Fibroblast of villous mesenchyme (primary cell): ENCODE data around the gene UPK2. TPM values are rescaled to one million over a fixed set of nuclear protein-coding genes. Genes with fewer than 3 reads are reported as not detected.

Experiments used
- DNase-seq: peaks from one replicate; pipeline ENCODE4 v3.0.0-alpha.2; 2010; ENCODE audit warnings: low read depth
- H3K4me3 ChIP-seq: 2 replicates; pipeline ENCODE4 v1.5.1; 2011; ENCODE audit warnings: low read depth, mild to moderate bottlenecking, low read length
- small RNA-seq: library from RNA; depleted of rRNA; stranded (forward); fragments of <200 nt; gene quantifications from one replicate; pipeline ENCODE3, GENCODE V24; 2012
- total RNA-seq: library from RNA; depleted of rRNA; stranded (reverse); fragments of >200 nt; gene quantifications from 2 replicates; pipeline ENCODE4 v1.2.3, GENCODE V29; 2012
- TF ChIP-seq, protein P1 (sequence below): IDR thresholded peaks from 2 replicates; pipeline ENCODE4 v1.5.1; 2012; ENCODE audit warnings: low read depth, mild to moderate bottlenecking, low read length; ENCODE audit not compliant: insufficient read depth

Gene UPK2
- total RNA-seq, 1 donor, result not detected

DNA sequence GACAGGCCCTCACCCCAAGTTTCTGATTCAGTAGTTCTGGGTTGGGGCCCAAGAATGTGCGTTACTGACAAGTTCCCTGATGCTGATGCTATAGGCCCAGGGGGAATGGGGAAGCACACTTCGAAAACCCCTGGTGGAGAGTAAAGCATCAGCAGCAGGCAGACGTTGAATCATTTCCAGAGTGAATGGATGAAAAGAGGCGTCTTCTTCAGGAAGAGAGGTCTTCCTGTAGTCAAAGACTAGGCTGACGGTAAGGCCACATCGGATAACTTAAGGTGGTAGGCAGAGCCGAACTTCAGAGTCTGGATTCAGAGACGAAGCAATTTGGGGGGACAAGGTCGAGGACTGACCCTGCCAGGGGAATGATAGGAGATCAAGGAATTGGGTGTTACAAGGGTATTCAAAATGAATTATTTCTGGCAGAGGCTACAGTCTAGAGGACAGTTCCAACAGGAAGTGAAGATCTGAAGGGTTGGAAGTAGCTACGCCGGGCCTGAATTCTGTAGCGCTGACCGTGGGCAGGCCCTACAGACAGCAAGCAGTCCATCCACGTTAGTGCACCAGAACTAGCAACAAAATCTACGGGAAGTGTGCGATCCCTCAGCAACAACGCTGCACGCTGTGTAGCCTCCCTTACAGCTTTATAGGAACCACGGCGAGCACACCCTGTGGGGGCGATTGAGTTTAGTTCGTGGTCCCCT is 41.0 kb downstream of the UPK2 start:
- peak overlapping the region; percentile 89 for H3K4me3 ChIP-seq
- TF ChIP-seq, protein P1, sequence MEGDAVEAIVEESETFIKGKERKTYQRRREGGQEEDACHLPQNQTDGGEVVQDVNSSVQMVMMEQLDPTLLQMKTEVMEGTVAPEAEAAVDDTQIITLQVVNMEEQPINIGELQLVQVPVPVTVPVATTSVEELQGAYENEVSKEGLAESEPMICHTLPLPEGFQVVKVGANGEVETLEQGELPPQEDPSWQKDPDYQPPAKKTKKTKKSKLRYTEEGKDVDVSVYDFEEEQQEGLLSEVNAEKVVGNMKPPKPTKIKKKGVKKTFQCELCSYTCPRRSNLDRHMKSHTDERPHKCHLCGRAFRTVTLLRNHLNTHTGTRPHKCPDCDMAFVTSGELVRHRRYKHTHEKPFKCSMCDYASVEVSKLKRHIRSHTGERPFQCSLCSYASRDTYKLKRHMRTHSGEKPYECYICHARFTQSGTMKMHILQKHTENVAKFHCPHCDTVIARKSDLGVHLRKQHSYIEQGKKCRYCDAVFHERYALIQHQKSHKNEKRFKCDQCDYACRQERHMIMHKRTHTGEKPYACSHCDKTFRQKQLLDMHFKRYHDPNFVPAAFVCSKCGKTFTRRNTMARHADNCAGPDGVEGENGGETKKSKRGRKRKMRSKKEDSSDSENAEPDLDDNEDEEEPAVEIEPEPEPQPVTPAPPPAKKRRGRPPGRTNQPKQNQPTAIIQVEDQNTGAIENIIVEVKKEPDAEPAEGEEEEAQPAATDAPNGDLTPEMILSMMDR, result peak; percentile 13
- no peak for DNase-seq

DNA sequence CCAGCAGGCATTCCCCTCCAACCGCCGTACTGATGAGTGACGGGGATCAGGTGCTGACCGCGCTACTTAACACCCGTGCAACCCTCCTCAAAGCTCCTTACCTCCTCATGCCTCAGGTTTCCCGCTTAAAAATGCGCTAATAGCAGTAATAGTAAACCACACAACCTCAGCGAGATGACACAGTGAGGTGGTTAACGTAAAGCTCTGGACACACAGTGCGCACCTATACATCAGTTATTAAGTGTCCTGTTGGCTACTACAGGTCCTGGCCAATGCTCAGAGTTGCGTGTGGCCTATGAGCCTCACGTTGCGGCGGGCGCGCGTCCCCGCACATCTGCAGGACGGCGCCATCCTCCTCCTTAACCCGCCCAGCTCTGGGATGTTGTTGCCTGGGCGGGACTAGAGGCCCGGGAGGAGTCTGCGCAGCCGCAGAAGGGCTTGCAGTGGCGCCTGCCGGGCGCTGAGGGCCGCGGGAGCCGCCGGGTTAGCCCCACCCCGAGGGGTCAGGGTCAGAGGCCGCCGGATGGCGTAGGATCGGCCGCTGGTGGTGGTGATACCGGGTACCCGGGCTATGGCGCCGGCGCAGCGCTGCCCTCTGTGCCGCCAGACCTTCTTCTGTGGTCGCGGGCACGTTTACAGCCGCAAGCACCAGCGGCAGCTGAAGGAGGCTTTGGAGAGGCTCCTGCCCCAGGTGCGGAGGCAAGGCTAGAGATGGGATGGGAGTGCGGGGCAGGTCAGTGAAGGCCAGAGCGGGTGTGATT is 41.7 kb downstream of the UPK2 start, which contains the start of gene CENATAC:
CENATAC (plus strand) TSS at position 512 of the 761 bp plus-strand sequence; CDS start at position 572, 60 bp downstream.
- H3K4me3 ChIP-seq, result peak within 1 kb of the TSS; percentile 89
- TF ChIP-seq, protein P1, result peak; percentile 11
- DNase-seq, result peak; percentile 88

DNA sequence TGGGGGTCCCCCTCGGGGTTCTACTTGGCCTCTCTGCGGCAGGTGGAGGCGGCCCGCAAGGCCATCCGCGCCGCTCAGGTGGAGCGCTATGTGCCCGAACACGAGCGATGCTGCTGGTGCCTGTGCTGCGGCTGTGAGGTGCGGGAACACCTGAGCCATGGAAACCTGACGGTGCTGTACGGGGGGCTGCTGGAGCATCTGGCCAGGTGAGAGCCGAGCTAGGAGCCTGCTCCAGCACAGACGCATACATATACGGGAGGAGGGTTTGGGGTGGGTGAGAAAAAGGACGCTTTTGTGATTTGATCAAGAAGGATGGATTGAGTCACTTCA is 42.3 kb downstream of the UPK2 start:
- H3K4me3 ChIP-seq, result peak overlapping the region; percentile 89
- no peak for DNase-seq
- TF ChIP-seq, protein P1, result no peak

DNA sequence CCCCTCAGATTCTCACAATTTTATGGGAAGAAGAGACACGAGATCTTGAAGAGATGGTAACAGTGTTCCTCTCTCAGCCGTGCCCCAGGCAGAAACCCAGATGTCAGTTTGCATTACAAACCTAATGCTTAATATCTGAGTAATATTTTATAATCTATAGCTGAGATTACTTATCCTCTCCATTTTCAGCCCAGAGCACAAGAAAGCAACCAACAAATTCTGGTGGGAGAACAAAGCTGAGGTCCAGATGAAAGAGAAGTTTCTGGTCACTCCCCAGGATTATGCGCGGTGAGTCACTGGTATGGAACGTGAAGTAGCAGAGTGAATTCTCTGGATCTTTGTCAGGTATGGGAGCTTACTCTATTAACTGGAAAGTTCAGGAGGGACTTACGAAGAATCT is 42.7 kb downstream of the UPK2 start:
- DNase-seq, result peak; percentile 56
- TF ChIP-seq, protein P1, result no peak
- peak overlapping the region; percentile 89 for H3K4me3 ChIP-seq

DNA sequence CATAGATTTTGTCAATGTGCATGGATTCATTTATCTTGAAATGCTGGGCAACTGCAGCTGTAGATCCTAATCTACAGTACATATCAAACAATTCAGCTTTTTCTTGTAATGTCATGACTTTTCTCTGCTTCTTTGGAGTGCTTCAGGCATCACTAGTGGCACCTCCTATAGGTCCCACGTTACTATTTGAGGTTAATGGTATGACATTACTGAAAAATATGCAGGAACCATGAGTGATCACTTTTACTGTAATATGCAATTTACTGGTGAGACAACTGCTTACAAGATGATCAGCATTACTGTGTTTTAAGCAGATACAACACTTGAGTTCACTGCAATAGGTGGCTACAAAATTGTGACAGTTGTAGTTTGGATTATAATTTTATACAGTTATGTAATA is 44.8 kb downstream of the UPK2 start:
- no peak for DNase-seq
- TF ChIP-seq, protein P1, result no peak
- H3K4me3 ChIP-seq, result no peak overlapping the region

DNA sequence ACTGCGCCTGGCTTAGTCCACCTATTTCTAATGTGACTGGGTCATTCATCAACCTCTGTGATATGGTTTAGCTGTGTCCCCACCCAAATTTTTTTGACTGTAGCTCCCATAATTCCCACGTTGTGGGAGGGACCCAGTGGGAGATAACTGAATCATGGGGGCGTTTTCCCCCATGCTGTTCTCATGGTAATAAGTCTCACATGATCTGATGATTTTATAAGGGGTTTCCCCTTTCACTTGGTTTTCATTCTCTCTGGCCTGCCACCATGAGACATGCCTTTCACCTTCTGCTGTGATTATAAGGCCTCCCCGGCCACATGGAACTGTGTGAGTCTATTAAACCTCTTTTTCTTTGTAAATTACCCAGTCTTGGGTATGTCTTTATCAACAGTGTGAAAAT is 50.6 kb downstream of the UPK2 start:
- TF ChIP-seq, protein P1, result no peak
- no peak overlapping the region for H3K4me3 ChIP-seq
- DNase-seq, result no peak

Small RNA genes within 50 kb of the gene (small RNA-seq; reads per million reads assigned to genes)
- gene AP003392.2, result not detected
- not detected for gene MIR4492
- not detected for gene RF00017
- gene RF00019, result not detected
- not detected for gene RN7SL688P

Other genes starting within 250 kb of the UPK2 start
- gene DDX6, start 165.1 kb upstream of the UPK2 start, total RNA-seq, result 91.8 and 132 TPM in 2 replicates
- gene CXCR5, start 72.4 kb upstream of the UPK2 start, total RNA-seq, result not detected in 2 replicates
- 28.9 and 29.0 TPM in 2 replicates for gene BCL9L, start 30.4 kb upstream of the UPK2 start, total RNA-seq
- gene FOXR1, start 15.5 kb downstream of the UPK2 start, total RNA-seq, result not detected in 2 replicates
- 34.5 and 42.8 TPM in 2 replicates for gene CENATAC, start 41.8 kb downstream of the UPK2 start, total RNA-seq
- gene RPS25, start 62.0 kb downstream of the UPK2 start, total RNA-seq, result 886 and 914 TPM in 2 replicates
- 55.4 and 94.6 TPM in 2 replicates for gene TRAPPC4, start 62.5 kb downstream of the UPK2 start, total RNA-seq
- gene SLC37A4, start 74.6 kb downstream of the UPK2 start, total RNA-seq, result 9.5 and 13.2 TPM in 2 replicates
- gene HYOU1, start 100.9 kb downstream of the UPK2 start, total RNA-seq, result 155 and 174 TPM in 2 replicates
- 24.2 and 24.6 TPM in 2 replicates for gene VPS11, start 111.5 kb downstream of the UPK2 start, total RNA-seq
- gene HMBS, start 128.6 kb downstream of the UPK2 start, total RNA-seq, result 11.2 and 13.2 TPM in 2 replicates
- gene DPAGT1, start 145.6 kb downstream of the UPK2 start, total RNA-seq, result 21.3 and 29.4 TPM in 2 replicates
- gene C2CD2L, start 151.0 kb downstream of the UPK2 start, total RNA-seq, result 4.5 and 5.6 TPM in 2 replicates
- gene HINFP, start 165.3 kb downstream of the UPK2 start, total RNA-seq, result 18.6 and 20.3 TPM in 2 replicates
- gene ABCG4, start 192.8 kb downstream of the UPK2 start, total RNA-seq, result under 0.01 and 0.86 TPM in 2 replicates
- 16.4 and 17.7 TPM in 2 replicates for gene NLRX1, start 212.4 kb downstream of the UPK2 start, total RNA-seq
- gene NHERF4, start 229.2 kb downstream of the UPK2 start, total RNA-seq, result not detected in 2 replicates